Endothelial cell (in vitro differentiated cells): ENCODE measurements around the gene TEKT3. TPM values are rescaled to one million over a fixed set of nuclear protein-coding genes. Genes with fewer than 3 reads are reported as not detected.
A peak's percentile ranks its signal among the peaks of the same experiment; 100 is the strongest.

Experiments
- DNase-seq: peaks from one replicate; pipeline ENCODE4 v3.0.0; 2021; ENCODE audit warnings: low spot score
- H3K27ac Mint-ChIP-seq: one replicate; pipeline ENCODE4 v1.8.0; 2021; ENCODE audit warnings: mixed read lengths, inconsistent platforms; ENCODE audit not compliant: unreplicated experiment
- H3K27me3 Mint-ChIP-seq: one replicate; pipeline ENCODE4 v1.8.0; 2021; ENCODE audit warnings: mild to moderate bottlenecking, moderate library complexity, mixed read lengths, inconsistent platforms; ENCODE audit not compliant: unreplicated experiment
- H3K36me3 Mint-ChIP-seq: one replicate; pipeline ENCODE4 v1.8.0; 2021; ENCODE audit warnings: mild to moderate bottlenecking, low read depth, mixed read lengths, inconsistent platforms; ENCODE audit not compliant: unreplicated experiment
- H3K4me1 Mint-ChIP-seq: one replicate; pipeline ENCODE4 v1.8.0; 2021; ENCODE audit warnings: mild to moderate bottlenecking, mixed read lengths, inconsistent platforms; ENCODE audit not compliant: unreplicated experiment
- H3K4me3 Mint-ChIP-seq: one replicate; pipeline ENCODE4 v1.8.0; 2021; ENCODE audit warnings: mild to moderate bottlenecking, mixed read lengths, inconsistent platforms; ENCODE audit not compliant: unreplicated experiment
- H3K9me3 Mint-ChIP-seq: one replicate; pipeline ENCODE4 v1.8.0; 2021; ENCODE audit warnings: mixed read lengths, inconsistent platforms; ENCODE audit not compliant: unreplicated experiment
- total RNA-seq: library from RNA; stranded (reverse); fragmentation: NEBNext Ultra II Directional; extraction: Animal tissue kit (Norgen Biotek cat#: 25700); gene quantifications from one replicate; pipeline ENCODE4 v1.2.1, GENCODE V29; 2021; ENCODE audit not compliant: unreplicated experiment
- TF ChIP-seq, protein P1 (sequence below): fragments of 200-600 bp; sonication (generic); IDR thresholded peaks from one replicate; pipeline ENCODE4 v1.5.0; 2021; ENCODE audit warnings: antibody characterized with exemption; ENCODE audit not compliant: unreplicated experiment

TEKT3 gene
- total RNA-seq, 1 donor from 2014 or later: 5.8 TPM

DNA sequence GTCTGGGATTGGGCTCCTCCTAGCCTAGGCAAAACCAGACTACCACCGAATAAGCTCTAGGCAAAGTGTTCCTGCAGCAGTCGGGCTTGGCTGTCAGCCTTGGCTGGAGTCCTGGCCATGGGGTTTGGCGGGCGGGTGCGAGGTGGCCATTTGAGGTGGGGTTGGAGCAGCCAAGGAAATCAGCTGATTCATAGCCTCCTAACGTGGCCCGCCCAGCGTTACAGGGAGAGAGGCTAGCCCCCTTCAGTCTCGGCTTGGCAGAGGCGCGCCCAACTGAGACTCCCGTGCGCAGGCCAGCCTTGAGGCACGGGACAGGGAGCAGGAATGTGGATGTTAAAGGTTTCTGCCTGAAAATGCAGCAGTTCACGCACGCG lies 78.2 kb downstream of the TEKT3 start:
- H3K36me3 Mint-ChIP-seq: peaks cover 18% of the 10 kb centered on the region
- peaks cover 21% of the 10 kb centered on the region for H3K4me1 Mint-ChIP-seq
- no peaks in the 10 kb centered on the region for H3K9me3 Mint-ChIP-seq
- TF ChIP-seq, protein P1, sequence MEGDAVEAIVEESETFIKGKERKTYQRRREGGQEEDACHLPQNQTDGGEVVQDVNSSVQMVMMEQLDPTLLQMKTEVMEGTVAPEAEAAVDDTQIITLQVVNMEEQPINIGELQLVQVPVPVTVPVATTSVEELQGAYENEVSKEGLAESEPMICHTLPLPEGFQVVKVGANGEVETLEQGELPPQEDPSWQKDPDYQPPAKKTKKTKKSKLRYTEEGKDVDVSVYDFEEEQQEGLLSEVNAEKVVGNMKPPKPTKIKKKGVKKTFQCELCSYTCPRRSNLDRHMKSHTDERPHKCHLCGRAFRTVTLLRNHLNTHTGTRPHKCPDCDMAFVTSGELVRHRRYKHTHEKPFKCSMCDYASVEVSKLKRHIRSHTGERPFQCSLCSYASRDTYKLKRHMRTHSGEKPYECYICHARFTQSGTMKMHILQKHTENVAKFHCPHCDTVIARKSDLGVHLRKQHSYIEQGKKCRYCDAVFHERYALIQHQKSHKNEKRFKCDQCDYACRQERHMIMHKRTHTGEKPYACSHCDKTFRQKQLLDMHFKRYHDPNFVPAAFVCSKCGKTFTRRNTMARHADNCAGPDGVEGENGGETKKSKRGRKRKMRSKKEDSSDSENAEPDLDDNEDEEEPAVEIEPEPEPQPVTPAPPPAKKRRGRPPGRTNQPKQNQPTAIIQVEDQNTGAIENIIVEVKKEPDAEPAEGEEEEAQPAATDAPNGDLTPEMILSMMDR: no peak
- no peak overlapping the region for H3K27ac Mint-ChIP-seq
- H3K4me3 Mint-ChIP-seq: peak overlapping the region; percentile 96
- H3K27me3 Mint-ChIP-seq: peaks cover 11% of the 10 kb centered on the region
- peak; percentile 55 for DNase-seq

DNA sequence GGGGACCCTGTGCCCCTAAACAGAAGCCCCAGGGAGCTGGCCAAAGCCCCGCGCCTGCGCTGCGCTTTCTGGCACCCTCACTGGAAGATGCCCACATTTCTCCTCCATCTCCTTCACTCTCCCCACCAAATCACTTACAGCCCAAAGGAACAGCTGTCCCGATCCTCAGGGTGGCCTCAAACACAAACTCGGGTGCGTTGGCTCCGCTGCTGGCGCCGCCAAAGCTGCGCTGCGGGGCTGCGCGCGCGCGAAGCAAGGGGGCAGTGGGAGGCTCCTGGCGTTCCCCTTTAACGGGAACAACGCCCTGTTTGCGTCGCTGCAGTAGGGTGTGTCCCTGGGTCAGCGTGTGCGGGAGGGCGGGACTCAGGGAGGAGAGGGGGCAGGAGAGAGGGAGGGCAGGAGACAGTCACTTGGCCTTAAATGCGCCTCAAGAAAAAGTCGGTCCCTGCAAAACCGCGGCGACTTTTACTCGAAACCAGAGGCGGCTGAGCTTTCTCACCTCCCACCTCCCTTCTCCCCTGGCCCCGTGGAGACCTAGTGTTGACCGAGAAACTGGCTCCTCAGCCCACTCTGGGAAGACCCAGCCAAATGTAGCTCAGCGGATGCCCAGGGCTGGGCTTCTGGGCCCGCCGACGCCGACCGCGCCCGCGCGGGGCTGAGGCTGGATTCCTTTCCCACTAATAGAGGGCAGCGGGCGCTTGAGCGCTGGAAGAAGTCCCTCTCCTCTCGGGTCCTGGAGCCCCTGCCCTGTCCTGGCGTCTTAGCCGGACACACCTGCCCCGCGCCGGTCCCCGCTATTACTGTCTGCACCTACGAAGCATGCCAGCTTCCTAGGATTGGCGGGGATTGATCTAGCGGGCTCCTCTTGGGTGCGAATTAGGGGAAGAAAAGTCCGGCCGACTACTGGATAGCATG lies 78.8 kb downstream of the TEKT3 start:
- H3K36me3 Mint-ChIP-seq: peaks cover 20% of the 10 kb centered on the region
- no peaks in the 10 kb centered on the region for H3K9me3 Mint-ChIP-seq
- peaks cover 23% of the 10 kb centered on the region for H3K4me1 Mint-ChIP-seq
- TF ChIP-seq, protein P1: no peak
- peak; percentile 56 for DNase-seq
- H3K4me3 Mint-ChIP-seq: peak overlapping the region; percentile 96
- peak overlapping the region; percentile 38 for H3K27ac Mint-ChIP-seq
- peaks cover 11% of the 10 kb centered on the region for H3K27me3 Mint-ChIP-seq

- peak overlapping the region; percentile 38 for H3K27ac Mint-ChIP-seq
- peak overlapping the region; percentile 96 for H3K4me3 Mint-ChIP-seq
- H3K36me3 Mint-ChIP-seq: peaks cover 28% of the 10 kb centered on the region
- peaks cover 29% of the 10 kb centered on the region for H3K4me1 Mint-ChIP-seq
- peaks cover 13% of the 10 kb centered on the region for H3K27me3 Mint-ChIP-seq
- H3K9me3 Mint-ChIP-seq: no peaks in the 10 kb centered on the region
- TF ChIP-seq, protein P1: no peak
- peak; percentile 15 for DNase-seq
Observed at GRCh38 chr17:15261802-15262290, 79.6 kb downstream of the TEKT3 start.

DNA sequence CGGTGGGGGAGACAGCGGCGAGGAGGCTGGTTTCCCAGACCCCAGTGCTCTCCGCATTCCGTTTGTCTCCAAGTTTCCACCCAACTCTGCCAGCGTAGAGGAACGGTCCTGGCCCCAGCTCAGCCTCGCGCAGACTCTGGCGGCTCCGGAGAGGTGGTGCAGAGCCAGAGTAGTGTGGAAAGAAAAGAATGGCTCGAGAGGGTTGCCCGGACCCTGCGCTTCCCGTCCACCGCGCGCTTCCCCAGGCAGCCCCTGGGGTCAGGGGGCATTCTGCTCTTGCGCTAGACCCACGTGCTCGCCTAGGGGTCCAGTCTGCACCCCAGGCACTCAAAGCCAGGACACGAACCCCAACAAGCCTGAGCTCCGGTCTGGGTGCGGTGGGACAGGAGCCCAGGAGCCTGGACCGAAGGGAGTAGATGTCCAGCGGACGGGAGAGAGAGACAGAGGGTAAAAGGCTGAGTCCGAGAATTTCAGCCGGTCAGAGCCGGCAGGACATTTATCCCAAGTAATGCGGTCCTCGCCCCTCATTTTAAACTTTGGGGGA lies 80.1 kb downstream of the TEKT3 start:
- Mint-ChIP-seq H3K9me3 (no peaks in the 10 kb centered on the region), H3K4me1 (peaks cover 32% of the 10 kb centered on the region), H3K27ac (peak overlapping the region; percentile 48), H3K4me3 (peak overlapping the region; percentile 96), H3K27me3 (peaks cover 15% of the 10 kb centered on the region), H3K36me3 (peaks cover 31% of the 10 kb centered on the region)
- DNase-seq: peak; percentile 66
- TF ChIP-seq, protein P1: no peak
